Fibroblast of lung (primary cell): ENCODE data around the gene ABLIM2.
A peak's percentile ranks its signal among the peaks of the same experiment; 100 is the strongest.

Experiments used
- CTCF ChIP-seq, 2 donors: IDR thresholded peaks in 1 of 2; conservative IDR thresholded peaks in 1 of 2; 1 replicate in 1 of 2; 2 replicates in 1 of 2; pipeline ENCODE4 v1.5.1; 2011 to 2012; ENCODE audit warnings: low read length in 2 of 2, control low read depth in 1 of 2, inconsistent platforms in 1 of 2, low read depth in 1 of 2, mild to moderate bottlenecking in 1 of 2
- EZH2 ChIP-seq: IDR thresholded peaks from 2 replicates; pipeline ENCODE4 v1.5.1; 2012; ENCODE audit warnings: low read length, control low read depth, mild to moderate bottlenecking; ENCODE audit errors: missing control alignments

- TF ChIP-seq CTCF (conservative IDR thresholded peaks at IDR 0.05 in 1 of 2, IDR thresholded peaks at IDR 0.05 in 1 of 2; ENCODE audit: low read depth in 1 of 2, low read length in 2 of 2) (peak; percentile 77 to 93), EZH2 (no peak)
These were observed 18.2 kb upstream of the ABLIM2 start for GRCh38 chr4:8176547-8177399.
